Neural progenitor cell (in vitro differentiated cells): ENCODE measurements around the gene C4BPB. TPM values are rescaled to one million over a fixed set of nuclear protein-coding genes. Genes with fewer than 3 reads are reported as not detected.

Experiments used
- DNase-seq: peaks from one replicate; pipeline ENCODE4 v3.0.0-alpha.2; 2016; ENCODE audit warnings: low spot score
- H2AFZ ChIP-seq: fragments of 200-600 bp; sonication (generic); replicated peaks from 2 replicates; pipeline ENCODE4 v1.6.1; 2016; ENCODE audit warnings: antibody characterized with exemption
- H3F3A ChIP-seq: fragments of 200-600 bp; sonication (generic); 2 replicates; pipeline ENCODE4 v1.6.1; 2016; ENCODE audit warnings: antibody characterized with exemption, low read depth
- H3K27ac ChIP-seq: fragments of 200-600 bp; sonication (generic); 2 replicates; pipeline ENCODE4 v1.5.1; 2016; ENCODE audit warnings: mild to moderate bottlenecking
- H3K27me3 ChIP-seq: fragments of 200-600 bp; sonication (generic); 2 replicates; pipeline ENCODE4 v1.6.1; 2016; ENCODE audit warnings: mild to moderate bottlenecking, moderate library complexity
- H3K36me3 ChIP-seq: fragments of 200-600 bp; sonication (generic); 2 replicates; pipeline ENCODE4 v1.5.1; 2016
- H3K4me1 ChIP-seq: fragments of 200-600 bp; sonication (generic); 2 replicates; pipeline ENCODE4 v1.6.1; 2016; ENCODE audit warnings: mixed run types
- H3K4me2 ChIP-seq: fragments of 200-600 bp; sonication (generic); 2 replicates; pipeline ENCODE4 v1.6.1; 2016
- H3K4me3 ChIP-seq: fragments of 200-600 bp; sonication (generic); 2 replicates; pipeline ENCODE4 v1.5.1; 2016
- H3K79me2 ChIP-seq: fragments of 200-600 bp; sonication (generic); 2 replicates; pipeline ENCODE4 v1.6.1; 2016; ENCODE audit warnings: low read depth
- H3K9ac ChIP-seq: fragments of 200-600 bp; sonication (generic); 2 replicates; pipeline ENCODE4 v1.6.1; 2016
- H3K9me3 ChIP-seq: fragments of 200-600 bp; sonication (generic); 2 replicates; pipeline ENCODE4 v1.5.1; 2016; ENCODE audit warnings: low read depth
- H4K20me1 ChIP-seq: fragments of 200-600 bp; sonication (generic); 2 replicates; pipeline ENCODE4 v1.6.1; 2016; ENCODE audit warnings: low read depth
- H3K27ac Mint-ChIP-seq: 3 replicates; pipeline ENCODE4 v1.8.0; 2021; ENCODE audit warnings: mixed read lengths
- H3K27me3 Mint-ChIP-seq: 2 replicates; pipeline ENCODE4 v1.8.0; 2022; ENCODE audit warnings: low read depth, mild to moderate bottlenecking, inconsistent platforms, moderate library complexity, mixed read lengths; ENCODE audit not compliant: insufficient read depth
- H3K36me3 Mint-ChIP-seq: 3 replicates; pipeline ENCODE4 v1.8.0; 2021; ENCODE audit warnings: mixed read lengths
- H3K4me1 Mint-ChIP-seq: 3 replicates; pipeline ENCODE4 v1.8.0; 2021; ENCODE audit warnings: mixed read lengths
- H3K4me3 Mint-ChIP-seq: 3 replicates; pipeline ENCODE4 v1.8.0; 2021; ENCODE audit warnings: mild to moderate bottlenecking, moderate library complexity, mixed read lengths
- H3K9me3 Mint-ChIP-seq: 3 replicates; pipeline ENCODE4 v1.8.0; 2020; ENCODE audit warnings: mixed read lengths
- CTCF ChIP-seq: fragments of 200-600 bp; sonication (generic); IDR thresholded peaks from 2 replicates; pipeline ENCODE4 v1.5.1; 2017; ENCODE audit warnings: antibody characterized with exemption, mild to moderate bottlenecking
- EZH2 ChIP-seq: fragments of 200-600 bp; sonication (generic); IDR thresholded peaks from 2 replicates; pipeline ENCODE4 v1.6.1; 2017; ENCODE audit warnings: antibody characterized with exemption, mild to moderate bottlenecking, moderate library complexity
- EZH2phosphoT487 ChIP-seq: fragments of 200-600 bp; sonication (generic); IDR thresholded peaks from 2 replicates; pipeline ENCODE4 v1.6.1; 2017; ENCODE audit warnings: antibody characterized with exemption
- total RNA-seq: library from RNA; depleted of rRNA; stranded (reverse); fragments of >200 nt; gene quantifications from 2 replicates; pipeline ENCODE4 v1.2.3, GENCODE V29; 2015; ENCODE audit warnings: low replicate concordance

C4BPB gene
- total RNA-seq, 1 donor from 2014 or later: not detected

- no peaks in the 10 kb centered on the region for H4K20me1 ChIP-seq
- H3K4me1 ChIP-seq: no peaks in the 10 kb centered on the region
- no peak overlapping the region for H3K4me2 ChIP-seq
- H3K4me3 Mint-ChIP-seq: no peak overlapping the region
- no peaks in the 10 kb centered on the region for H3K9me3 Mint-ChIP-seq
- H3K9me3 ChIP-seq: no peaks in the 10 kb centered on the region
- H3K79me2 ChIP-seq: no peaks in the 10 kb centered on the region
- H3K4me3 ChIP-seq: no peak overlapping the region
- H3K27ac ChIP-seq: no peak overlapping the region
- no peak for DNase-seq
- H3K27me3 ChIP-seq: no peaks in the 10 kb centered on the region
- no peaks in the 10 kb centered on the region for H3K4me1 Mint-ChIP-seq
- H3K36me3 ChIP-seq: no peaks in the 10 kb centered on the region
- H3F3A ChIP-seq: no peaks in the 10 kb centered on the region
- H2AFZ ChIP-seq: no peak overlapping the region
- TF ChIP-seq CTCF (no peak), EZH2 (no peak), EZH2phosphoT487 (no peak)
- H3K27ac Mint-ChIP-seq: no peak overlapping the region
- no peaks in the 10 kb centered on the region for H3K36me3 Mint-ChIP-seq
- no peaks in the 10 kb centered on the region for H3K27me3 Mint-ChIP-seq
- no peak overlapping the region for H3K9ac ChIP-seq
These were observed 56.9 kb downstream of the C4BPB start for GRCh38 chr1:207145401-207146058.

Other genes with a start within 250 kb of the C4BPB start
- not detected in 2 replicates for gene IL20, start 223.2 kb upstream of the C4BPB start, total RNA-seq
- not detected in 2 replicates for gene IL24, start 191.4 kb upstream of the C4BPB start, total RNA-seq
- gene FCMR, start 166.9 kb upstream of the C4BPB start, total RNA-seq: not detected in 2 replicates
- gene PIGR, start 142.4 kb upstream of the C4BPB start, total RNA-seq: not detected in 2 replicates
- not detected in 2 replicates for gene FCAMR, start 118.4 kb upstream of the C4BPB start, total RNA-seq
- 0.04 and 0.56 TPM in 2 replicates for gene C1orf116, start 56.1 kb upstream of the C4BPB start, total RNA-seq
- 17.7 and 27.0 TPM in 2 replicates for gene YOD1, start 37.7 kb upstream of the C4BPB start, total RNA-seq
- gene PFKFB2, start 35.6 kb upstream of the C4BPB start, total RNA-seq: 6.0 and 10.0 TPM in 2 replicates
- gene C4BPA, start 15.4 kb downstream of the C4BPB start, total RNA-seq: 0.06 TPM in 1 of 2 replicates, not detected in the other
- 9.0 and 11.5 TPM in 2 replicates for gene CD55, start 232.8 kb downstream of the C4BPB start, total RNA-seq